Measurements from ENCODE around the gene MICU1.
"Not testable (repeated sequence)": the region's sequence is repeated elsewhere in the genome, so short reads cannot be mapped to it uniquely, and the experiment has no call there.

The MICU1 gene

DNA sequence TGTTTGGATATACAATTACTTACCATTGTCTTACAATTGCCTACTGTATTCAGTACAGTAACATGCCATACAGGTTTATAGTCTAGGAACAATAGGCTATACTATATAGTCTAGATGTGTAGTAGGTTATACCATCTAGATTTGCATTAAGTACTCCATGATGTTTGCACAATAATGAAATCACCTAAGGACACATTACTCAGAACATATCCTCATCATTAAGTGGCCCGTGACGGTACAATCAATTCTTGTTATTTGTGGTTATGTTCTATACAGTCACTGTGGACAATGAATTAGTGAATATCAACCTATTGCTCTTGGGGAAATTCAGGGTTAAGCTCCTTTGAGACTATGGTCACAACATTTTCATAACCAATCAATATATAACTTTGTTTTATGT is 75.6 kb downstream of the MICU1 start:
- DNase-seq = no peak

DNA sequence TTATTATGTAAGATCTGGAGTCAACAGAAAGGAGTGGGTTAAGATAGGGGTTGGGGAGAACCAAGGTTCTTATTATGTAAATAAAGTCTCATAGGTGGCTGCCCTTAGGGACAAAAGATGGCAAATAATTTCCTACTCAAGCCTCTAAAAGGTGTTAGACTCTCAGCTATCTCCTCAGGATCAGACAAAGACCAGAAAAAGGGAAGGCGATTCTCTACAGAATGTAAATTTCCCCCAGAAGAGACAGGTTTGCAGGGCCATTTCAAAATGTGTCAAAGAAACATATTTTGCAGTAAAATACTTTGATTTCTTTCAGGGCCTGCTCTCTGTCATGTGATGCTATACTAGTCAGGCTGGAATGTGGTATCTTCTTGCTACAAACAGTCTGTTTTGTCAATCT is 80.3 kb downstream of the MICU1 start:
- no peak for DNase-seq

DNA sequence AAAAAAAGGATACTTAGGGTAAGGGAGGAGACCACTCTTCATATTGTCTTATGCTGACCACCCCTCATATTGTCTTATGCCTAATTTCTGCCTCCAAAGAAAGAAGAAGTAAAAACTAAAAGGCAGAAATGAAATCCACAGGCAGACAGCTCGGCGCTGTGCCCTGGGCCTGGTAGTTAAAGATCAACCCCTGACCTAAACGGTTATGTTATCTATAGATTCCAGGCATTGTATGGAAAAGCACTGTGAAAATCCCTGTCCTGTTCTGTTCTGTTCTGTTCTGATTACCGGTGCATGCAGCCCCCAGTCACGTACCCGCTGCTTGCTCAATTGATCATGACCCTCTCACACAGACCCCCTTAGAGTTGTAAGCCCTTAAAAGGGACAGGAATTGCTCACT is 82.0 kb downstream of the MICU1 start:
- DNase-seq = not testable (repeated sequence)

DNA sequence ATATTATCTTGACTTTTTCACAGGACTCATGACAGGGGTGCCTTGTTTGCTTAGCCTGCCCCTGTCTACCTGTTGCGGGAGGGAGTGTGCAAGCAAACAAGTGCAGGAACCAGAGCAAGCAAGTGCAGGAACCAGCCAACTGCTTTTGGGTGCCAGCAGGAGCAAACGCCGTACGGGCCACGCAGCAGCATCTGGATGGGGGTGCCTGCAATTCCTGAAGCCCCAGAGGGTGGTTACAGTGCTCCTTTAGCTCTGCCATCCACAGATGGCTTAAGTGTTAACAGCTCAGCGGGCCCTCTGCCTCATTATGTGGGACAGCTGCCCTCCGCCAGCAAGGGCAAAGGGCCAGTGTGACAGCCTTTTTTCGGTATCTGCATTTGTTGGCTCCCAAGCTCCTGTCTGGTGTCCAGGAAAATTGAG is 83.5 kb downstream of the MICU1 start:
- no peak for DNase-seq

DNA sequence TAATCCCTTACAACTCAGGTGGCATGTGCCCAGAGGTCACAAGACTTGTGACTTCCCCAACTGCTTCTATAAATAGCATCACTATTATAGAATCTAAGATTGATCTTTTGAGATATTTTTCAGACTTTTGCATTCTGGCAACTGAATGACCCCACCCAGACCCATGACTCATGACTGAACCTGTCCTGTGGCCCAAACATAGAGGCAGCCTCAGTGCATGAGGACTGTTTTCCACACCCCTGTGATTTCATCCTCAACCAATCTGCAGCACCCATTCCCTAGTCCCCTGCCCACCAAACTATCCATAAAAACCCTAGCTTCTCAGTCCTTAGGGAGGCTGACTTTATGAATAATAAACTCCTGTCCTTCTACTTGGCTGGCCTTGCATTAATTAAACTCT is 84.5 kb downstream of the MICU1 start:
- no peak for DNase-seq

DNA sequence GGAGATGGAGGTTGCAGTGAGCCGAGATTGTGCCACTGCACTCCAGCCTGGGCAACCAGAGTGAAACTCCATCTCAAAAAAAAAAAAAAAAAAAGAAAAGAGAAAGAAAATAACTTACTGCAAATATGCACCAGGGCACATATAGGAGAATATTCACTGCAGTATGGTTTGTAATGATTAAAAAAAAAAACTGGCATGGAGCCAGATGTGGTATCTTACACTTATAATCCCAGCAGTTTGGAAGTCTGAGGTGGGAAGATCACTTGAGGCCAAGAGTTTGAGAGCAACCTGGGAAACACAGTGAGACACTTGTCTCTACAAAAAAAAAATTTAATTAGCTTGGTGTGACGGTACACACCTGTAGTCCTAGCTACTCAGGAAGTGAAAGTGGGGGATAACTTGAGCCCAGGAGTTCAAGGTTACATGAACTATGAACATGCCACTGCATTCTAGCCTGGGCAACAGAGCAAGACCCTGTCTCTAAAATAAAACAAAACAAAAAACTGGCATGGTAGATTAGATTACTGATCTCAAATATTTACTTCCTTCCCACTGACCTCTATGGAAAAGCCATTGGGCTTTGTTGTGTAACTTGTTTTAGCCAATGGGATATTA is 85.6 kb downstream of the MICU1 start:
- no peak for DNase-seq

DNA sequence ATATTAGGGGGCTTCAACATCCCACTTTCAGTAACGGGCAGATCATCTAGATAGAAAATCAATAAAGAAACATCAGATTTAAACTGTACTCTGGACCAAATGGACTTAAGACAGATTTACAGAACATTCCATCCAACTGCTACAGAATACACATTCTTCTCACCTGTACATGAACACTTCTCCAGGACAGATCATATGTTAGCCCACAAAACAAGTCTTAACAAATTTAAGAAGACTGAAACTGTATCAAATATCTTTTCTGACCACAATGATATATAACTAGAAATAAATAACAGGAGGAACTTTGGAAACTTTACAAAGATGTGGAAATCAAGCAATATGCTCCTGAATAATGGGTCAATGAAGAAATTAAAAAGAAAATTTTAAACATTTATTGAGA is 86.7 kb downstream of the MICU1 start:
- no peak for DNase-seq

DNA sequence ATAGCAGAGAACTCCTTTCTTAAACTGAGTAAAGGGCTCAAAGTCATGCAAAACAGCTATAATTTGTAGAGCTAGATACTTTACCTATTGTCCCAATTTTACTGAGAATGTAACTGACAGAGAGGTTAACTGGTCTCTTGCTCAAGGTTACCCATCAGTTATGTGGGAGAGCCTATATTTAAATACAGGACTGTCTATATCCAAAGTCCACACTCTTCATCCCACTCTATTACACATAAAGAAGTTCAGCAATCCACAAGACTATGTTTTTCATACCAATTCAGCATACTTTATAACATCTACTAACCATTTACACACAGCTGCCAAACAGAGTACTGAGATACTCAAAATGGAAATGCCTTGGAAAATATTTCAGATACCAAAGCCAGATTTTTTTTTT is 100.2 kb downstream of the MICU1 start:
- no peak for DNase-seq

DNA sequence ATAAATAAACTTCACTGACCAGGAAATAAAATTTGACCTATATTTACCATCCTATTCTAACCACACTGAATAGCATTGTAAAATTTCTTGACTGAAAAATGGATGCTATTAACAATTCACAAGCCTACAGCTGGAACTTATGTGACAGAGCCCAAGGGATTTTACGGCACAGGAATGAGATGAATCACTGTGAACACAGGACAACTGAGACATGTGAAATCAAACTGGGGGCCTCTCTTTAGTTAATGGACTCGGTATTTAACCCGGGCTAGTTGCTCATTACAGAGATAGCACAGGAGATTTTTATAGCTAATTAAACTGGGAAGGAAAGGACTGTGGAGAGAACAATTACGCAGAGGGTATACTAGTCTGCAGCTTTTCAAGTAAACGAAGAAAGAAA is 100.6 kb downstream of the MICU1 start:
- DNase-seq = no peak

DNA sequence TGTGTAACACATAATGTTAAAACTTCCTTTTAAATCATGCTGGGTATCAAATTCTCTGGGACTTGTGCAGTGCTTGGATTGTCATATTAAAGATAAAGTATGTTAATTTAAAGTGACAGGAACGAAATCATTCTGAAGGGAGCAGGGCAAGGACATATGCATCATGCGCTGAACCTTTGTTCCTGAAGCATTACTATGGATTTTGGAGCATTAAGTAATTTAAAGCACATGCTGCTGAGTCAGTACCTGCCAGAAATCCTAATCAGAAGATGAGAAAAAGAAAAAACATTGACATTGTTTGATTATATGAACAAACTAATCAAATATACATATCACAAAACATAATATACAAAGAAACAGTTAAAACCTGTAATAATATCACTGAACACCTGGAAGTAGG is 101.4 kb downstream of the MICU1 start:
- no peak for DNase-seq

DNA sequence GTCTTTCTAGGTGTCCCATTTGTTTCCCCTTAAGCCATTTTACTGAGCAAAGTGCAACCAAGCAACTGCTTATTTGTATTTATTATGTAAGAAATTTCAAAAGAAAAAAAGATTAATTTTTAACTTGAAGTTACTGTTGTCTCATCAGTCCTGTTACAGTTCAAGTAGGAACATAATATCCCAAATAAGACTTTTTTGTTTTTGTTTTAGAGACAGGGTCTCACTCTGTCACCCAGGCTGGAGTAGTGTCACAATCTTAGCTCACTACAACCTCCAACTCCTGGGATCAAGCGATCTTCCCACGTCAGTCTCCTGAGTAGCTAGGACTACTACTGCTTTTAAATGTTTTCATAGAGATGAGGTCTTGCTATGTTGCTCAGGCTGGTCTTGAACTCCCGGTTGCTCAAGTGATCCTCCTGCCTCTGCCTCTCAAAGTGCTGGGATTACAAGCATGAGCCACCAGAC is 101.9 kb downstream of the MICU1 start:
- no peak for DNase-seq

DNA sequence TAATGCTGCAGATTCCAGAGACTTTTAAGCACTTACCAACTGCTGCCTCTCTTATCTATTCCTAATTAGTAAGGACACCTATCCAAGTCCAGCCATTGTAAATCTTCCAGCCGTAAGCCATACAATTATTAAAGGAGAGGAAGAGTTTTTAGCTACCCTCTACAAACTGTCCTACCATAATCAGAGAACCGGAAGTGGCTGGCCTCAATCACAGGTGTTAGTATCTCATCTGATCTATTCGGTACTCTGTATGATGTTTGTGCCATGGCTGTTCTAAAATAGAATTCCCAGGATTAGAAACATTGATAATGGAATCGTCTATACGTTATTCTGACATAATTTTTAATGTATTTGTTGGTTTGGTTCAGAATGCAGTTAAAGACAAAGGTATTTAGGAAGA is 102.8 kb downstream of the MICU1 start:
- no peak for DNase-seq

DNA sequence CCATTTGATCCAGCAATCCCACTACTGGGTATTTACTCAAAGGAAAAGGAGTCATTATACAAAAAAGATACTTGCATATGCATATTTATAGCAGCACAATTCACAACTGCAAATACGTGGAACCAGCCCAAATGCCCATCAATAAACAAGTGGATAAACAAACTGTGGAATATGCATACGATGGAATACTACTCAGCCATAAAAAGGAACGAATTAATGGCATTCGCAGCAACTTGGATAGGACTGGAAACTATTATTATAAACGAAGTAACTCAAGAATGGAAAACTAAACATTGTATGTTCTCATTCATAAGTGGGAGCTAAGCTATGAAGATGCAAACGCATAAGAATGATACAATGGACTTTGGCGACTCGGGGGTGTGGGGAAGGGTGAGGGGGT is 108.6 kb downstream of the MICU1 start:
- DNase-seq = no peak

DNA sequence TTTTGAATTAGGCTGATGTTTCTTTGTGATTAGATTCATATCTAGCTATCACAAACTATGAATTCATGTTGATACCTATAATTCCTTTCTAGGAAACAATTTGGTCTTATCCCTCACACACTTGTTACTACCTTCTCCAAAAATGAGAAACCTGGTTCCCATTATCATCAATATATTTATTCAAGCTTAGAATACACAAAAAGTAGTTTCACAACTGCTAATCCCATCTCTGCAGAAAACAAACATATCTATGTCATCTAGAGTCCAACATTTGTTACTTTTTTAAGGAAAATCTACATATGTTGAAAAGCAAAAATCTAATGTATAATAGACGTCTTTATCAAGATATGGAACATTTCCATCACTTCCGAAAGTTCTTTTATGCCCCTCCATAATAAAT is 110.4 kb downstream of the MICU1 start:
- DNase-seq = no peak

DNA sequence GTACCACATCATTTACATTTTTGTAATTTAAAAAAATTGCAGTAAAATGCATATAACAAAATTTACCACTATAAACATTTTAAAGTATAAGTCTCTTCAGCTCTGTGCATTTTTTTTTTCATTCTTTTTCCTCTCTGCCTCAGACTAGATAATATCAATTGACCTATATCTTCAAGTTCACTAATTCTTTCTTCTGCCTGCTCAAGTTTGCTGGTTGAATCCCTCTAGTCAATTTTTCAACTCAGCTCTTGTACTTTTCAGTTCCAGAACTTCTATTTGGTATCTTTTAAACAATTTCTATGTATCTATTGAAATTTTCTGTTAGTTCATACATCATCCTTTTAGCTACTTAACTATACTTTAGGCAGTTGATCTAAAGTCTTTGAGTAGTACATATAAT is 112.0 kb downstream of the MICU1 start:
- no peak for DNase-seq

DNA sequence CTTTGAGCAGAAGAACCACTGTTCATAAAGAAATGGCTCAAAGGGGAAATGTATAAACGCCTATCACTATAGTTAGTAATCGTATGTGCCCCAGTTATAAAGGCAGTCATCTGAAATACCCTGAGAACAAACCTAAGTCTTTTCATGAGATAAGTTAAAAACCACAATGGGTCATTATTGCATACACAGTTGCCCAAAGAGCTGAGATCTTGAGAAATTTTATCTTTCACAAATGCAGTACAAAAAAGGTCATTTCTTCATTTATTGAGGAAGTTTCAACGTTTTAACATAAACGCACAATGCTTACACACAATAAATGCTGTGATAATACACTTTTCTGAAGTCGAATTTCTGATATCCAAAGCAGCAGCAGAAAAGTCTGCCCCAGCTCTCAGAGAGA is 114.4 kb downstream of the MICU1 start:
- DNase-seq = no peak

DNA sequence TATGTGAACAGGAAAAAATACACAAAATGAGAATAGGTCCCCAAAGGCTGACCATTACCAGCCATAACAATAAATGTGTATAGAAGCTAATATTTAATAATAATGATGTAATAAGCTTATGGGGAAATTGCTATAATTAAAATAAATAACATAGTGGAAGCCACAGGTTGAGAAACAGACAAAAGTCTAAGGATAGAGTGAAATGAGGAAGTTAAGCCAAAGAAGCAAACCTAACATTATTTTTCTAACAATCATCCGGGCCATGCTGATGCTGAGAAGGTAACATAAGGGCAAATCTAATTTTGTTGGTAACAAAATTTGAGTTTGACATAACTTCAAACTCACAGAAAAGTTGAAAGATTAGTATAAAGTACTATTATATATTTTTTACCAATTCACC is 115.9 kb downstream of the MICU1 start:
- DNase-seq = no peak

DNA sequence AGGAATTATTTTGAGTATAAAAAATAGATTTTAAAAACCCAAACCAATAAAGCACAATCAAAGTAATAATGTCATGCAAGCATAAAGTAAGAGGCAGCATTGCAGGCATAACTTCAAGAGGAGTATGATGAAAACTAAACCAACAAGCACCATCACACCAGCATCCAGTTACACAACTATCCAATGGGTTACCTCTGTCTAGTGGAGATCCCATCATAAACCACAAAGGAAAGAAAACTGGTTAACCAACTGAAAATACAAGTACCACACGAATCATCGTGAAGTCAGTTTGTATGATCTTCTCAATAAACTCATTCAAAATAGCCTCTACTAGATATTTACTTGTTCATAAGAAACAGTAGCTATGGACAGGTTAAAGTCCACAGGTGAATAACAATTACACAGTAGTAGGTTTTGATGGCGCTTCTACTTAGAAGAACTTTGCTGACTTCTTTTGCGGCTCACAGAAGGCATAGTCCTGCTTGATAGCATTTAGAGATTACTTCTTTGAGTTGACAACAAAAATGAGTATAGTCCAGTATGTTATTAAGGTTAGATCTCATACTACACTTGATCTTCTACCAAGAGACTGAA is 116.6 kb downstream of the MICU1 start:
- DNase-seq = no peak

DNA sequence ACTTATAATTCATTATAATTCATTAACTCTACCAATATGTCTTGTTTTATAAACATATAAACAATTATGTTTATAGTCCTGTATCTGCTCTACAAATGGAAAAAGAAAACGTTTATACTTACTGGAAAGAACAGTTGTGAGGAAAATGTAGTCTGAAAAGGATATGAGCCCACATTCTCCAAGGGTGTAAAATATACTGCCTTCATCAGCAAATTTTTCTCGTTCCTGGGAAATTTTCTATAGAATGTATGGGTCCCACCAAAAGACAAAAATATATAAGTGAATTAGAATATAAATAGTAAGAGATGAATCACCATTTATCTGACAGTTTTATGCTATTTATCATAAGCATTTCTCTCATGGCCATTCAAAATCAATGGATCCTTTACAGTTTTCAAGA is 117.8 kb downstream of the MICU1 start:
- no peak for DNase-seq

DNA sequence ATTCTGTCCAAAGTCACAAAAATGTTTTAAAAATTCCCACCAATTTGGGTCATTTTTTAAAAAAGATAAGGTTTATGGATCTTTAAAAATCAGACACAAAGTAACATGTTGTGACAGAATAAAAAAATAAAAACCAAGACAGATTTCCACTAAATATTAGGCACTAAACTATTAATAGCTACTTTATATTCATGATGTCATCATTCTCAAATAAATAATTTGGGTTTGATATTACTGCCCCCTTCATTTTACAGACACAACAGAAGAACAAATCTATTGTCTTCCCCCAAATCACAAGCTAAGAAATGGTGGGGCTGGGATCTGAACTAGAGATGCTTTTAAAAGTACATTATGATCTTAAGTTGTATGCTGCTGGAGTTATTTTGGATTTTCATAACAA is 119.4 kb downstream of the MICU1 start:
- no peak for DNase-seq

DNA sequence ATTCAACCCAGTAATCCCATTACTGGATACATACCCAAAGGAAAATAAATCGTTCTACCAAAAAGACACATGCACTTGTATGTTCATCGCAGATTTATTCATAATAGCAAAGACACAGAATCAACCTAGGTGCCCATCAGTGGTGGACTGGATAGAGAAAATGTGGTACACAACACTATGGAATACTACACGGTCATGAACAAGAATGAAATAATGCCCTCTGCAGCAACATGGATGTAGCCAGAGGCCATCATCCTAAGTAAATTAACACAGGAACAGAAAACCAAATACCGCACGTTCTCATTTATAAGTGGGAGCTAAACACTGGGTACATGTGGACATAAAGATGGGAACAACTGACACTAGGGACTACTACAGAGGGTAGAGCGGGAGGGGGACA is 120.4 kb downstream of the MICU1 start:
- no peak for DNase-seq

DNA sequence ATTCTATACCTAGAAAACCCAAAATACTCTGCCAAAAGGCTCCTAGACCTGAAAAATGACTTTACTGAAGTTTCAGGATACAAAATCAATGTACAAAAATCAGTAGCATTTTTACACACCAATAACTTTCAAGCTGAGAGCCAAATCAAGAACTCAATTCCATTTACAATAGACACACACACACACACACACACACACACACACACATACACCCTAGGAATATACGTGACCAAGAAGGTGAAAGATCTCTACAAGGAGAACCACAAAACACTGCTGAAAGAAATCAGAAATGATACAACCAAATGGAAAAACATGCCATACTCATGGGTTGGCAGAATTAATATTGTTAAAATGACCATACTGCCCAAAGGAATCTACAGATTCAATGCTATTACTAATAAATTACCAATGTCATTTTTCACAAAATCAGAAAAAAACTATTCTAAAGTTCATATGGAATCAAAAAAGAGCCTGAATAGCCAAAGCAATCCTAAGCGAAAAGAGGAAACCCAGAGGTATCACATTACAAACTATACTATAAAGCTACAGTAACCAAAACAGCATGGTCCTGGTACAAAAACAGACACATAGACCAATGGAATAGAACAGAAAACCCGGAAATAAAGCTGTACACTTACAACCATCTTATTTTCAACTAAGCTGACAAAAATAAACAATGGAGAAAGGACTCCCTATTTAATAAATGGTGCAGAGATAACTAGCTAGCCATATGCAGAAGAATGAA is 122.0 kb downstream of the MICU1 start:
- DNase-seq = no peak

DNA sequence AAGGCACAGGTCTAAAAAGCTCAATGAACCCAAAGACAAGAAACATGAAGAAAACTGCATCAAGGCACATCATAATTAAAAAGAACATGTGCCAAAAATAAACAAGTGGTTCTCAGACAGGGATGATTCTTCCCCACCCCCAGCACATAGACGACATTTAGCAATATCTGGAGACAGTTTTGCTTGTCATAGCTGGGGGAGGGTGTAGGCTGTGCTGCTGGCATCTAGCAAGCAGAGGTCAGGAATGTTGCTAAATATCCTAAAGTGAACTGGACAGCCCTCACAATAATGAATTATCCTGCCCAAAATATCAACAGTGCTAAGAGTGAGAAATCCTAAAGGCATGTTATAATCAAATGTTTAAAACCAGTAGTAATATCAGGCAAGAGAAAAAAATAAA is 122.6 kb downstream of the MICU1 start:
- no peak for DNase-seq

DNA sequence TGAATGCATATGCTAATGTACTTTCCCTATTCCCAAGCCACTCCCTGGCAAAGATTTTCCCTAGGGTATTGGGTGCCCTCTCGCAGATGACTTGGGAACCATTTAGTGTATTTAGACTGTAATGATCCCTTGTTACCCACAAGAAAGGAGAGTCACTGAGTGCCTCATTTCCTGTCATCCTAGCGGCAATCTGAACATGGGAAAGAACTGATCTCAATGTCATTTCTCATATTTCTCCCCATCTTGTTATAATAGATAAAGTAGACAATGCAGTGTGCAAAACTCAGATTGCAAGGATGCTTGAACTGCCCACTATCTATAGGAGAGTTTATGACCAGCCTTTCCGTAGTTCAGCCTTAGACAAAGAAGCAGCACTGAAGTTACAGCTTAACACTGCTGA is 123.3 kb downstream of the MICU1 start:
- no peak for DNase-seq

DNA sequence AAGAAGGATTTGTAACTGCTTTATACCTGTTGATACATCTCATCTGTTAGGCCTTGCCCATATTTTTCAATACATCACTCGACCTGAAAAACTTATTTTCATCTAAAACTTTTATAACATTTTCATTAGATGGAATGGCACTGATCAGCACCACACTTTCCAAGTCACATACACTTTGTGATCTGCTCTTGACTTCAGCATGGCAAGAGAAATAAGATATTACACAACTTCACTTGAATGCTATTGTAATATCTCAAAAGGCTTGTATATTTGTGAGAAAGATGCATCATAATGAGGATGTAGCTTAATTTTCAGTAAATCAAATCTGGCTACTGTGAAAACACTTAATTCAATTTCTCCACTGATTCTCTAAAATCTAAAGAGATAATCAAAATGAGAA is 126.2 kb downstream of the MICU1 start:
- no peak for DNase-seq
